Spinal cord (tissue), 10 donors: ENCODE results near the gene FFAR3. TPM values are rescaled to one million over a fixed set of nuclear protein-coding genes. Genes with fewer than 3 reads are reported as not detected.
A peak's percentile ranks its signal among the peaks of the same experiment; 100 is the strongest.

Experiments
- DNase-seq, 6 donors: peaks; one replicate each; pipeline versions ENCODE4 v3.0.0 to v3.0.0-alpha.2; 2013 to 2015; ENCODE audit warnings: low spot score in 6 of 6, low read depth in 4 of 6
- H3K27ac ChIP-seq: one replicate; pipeline ENCODE4 v1.5.1; 2013; ENCODE audit warnings: low read depth, low read length, control low read depth
- H3K27me3 ChIP-seq: one replicate; pipeline ENCODE4 v1.6.1; 2013; ENCODE audit warnings: low read length; ENCODE audit not compliant: control insufficient read depth, insufficient read depth
- H3K36me3 ChIP-seq: one replicate; pipeline ENCODE4 v1.6.1; 2013; ENCODE audit warnings: low read length; ENCODE audit not compliant: control insufficient read depth, insufficient read depth
- H3K4me1 ChIP-seq: one replicate; pipeline ENCODE4 v1.6.1; 2013; ENCODE audit warnings: low read length; ENCODE audit not compliant: control insufficient read depth, insufficient read depth
- H3K4me3 ChIP-seq: one replicate; pipeline ENCODE4 v1.5.1; 2013; ENCODE audit warnings: low read depth, low read length, control low read depth
- H3K9me3 ChIP-seq: one replicate; pipeline ENCODE4 v1.6.1; 2013; ENCODE audit warnings: low read length; ENCODE audit not compliant: control insufficient read depth, insufficient read depth
- WGBS: methylation state at CpG from one replicate; pipeline ENCODE4 v1.1.5; 2013; ENCODE audit warnings: missing lambda C conversion rate; ENCODE audit not compliant: insufficient coverage; 5-methylcytosine and 5-hydroxymethylcytosine counted together
- polyA plus RNA-seq, 2 donors: library from polyadenylated mRNA; unstranded; fragments of 120-200 nt; gene quantifications; one replicate each; pipeline ENCODE4 v1.2.1, GENCODE V29; 2013; ENCODE audit not compliant: insufficient read length in 2 of 2
- total RNA-seq, 2 donors: library from RNA; depleted of rRNA in 1 of 2; stranded (reverse); fragments of 120-200 nt in 1 of 2; fragments of >200 nt in 1 of 2; gene quantifications; one replicate each; pipeline versions ENCODE4 v1.2.3 to v1.2.4, GENCODE V29; 2013 to 2014
- donor health status: healthy.

The FFAR3 gene
- total and polyA plus RNA-seq, 4 donors, result 0.10 to 0.11 TPM; not detected in 2

GRCh38 chr19:35314858-35315470 lies 43.3 kb upstream of the FFAR3 start:
- Histone ChIP-seq H3K36me3 (peaks cover 4% of the 10 kb centered on the region), H3K27ac (no peak overlapping the region), H3K4me3 (no peak overlapping the region), H3K4me1 (peaks cover 18% of the 10 kb centered on the region), H3K27me3 (no peaks in the 10 kb centered on the region), H3K9me3 (no peaks in the 10 kb centered on the region)
- DNase-seq, result no peak
- 82% methylated on average over 9 of the region's 10 CpGs for WGBS

GRCh38 chr19:35315883-35316282 lies 42.4 kb upstream of the FFAR3 start:
- Histone ChIP-seq H3K36me3 (peaks cover 3% of the 10 kb centered on the region), H3K4me1 (peaks cover 17% of the 10 kb centered on the region), H3K27ac (no peak overlapping the region), H3K4me3 (no peak overlapping the region), H3K9me3 (no peaks in the 10 kb centered on the region), H3K27me3 (no peaks in the 10 kb centered on the region)
- WGBS, result 74% methylated on average over 7 of the region's 9 CpGs
- DNase-seq, result peak in 1 of 6 donors; percentile 42

- WGBS, result 70% methylated on average over 4 of the region's 9 CpGs
- peaks cover 17% of the 10 kb centered on the region for H3K4me1 ChIP-seq
- H3K27ac ChIP-seq, result no peak overlapping the region
- no peak for DNase-seq
- no peak overlapping the region for H3K4me3 ChIP-seq
- H3K36me3 ChIP-seq, result peaks cover 3% of the 10 kb centered on the region
- no peaks in the 10 kb centered on the region for H3K9me3 ChIP-seq
- no peaks in the 10 kb centered on the region for H3K27me3 ChIP-seq
These were observed 41.7 kb upstream of the FFAR3 start for GRCh38 chr19:35316560-35316959.

- Histone ChIP-seq H3K4me1 (peaks cover 17% of the 10 kb centered on the region), H3K36me3 (no peaks in the 10 kb centered on the region), H3K4me3 (no peak overlapping the region), H3K27ac (no peak overlapping the region), H3K9me3 (no peaks in the 10 kb centered on the region), H3K27me3 (no peaks in the 10 kb centered on the region)
- 65% methylated on average over 6 of the region's 7 CpGs for WGBS
- DNase-seq, result no peak
These were observed 40.7 kb upstream of the FFAR3 start for GRCh38 chr19:35317464-35318043.

- peaks cover 17% of the 10 kb centered on the region for H3K4me1 ChIP-seq
- H3K27ac ChIP-seq, result no peak overlapping the region
- no peaks in the 10 kb centered on the region for H3K36me3 ChIP-seq
- WGBS, result 74% methylated on average over 16 of the region's 16 CpGs
- DNase-seq, result no peak
- H3K9me3 ChIP-seq, result no peaks in the 10 kb centered on the region
- H3K4me3 ChIP-seq, result no peak overlapping the region
- no peaks in the 10 kb centered on the region for H3K27me3 ChIP-seq
These were observed 39.4 kb upstream of the FFAR3 start for GRCh38 chr19:35318679-35319448.

- no peak overlapping the region for H3K4me3 ChIP-seq
- WGBS, result 78% methylated on average over 8 of the region's 12 CpGs
- DNase-seq, result peak in 1 of 6 donors; percentile 17
- no peaks in the 10 kb centered on the region for H3K9me3 ChIP-seq
- H3K27ac ChIP-seq, result no peak overlapping the region
- no peaks in the 10 kb centered on the region for H3K27me3 ChIP-seq
- H3K4me1 ChIP-seq, result peaks cover 17% of the 10 kb centered on the region
- H3K36me3 ChIP-seq, result no peaks in the 10 kb centered on the region
These were observed 38.1 kb upstream of the FFAR3 start for GRCh38 chr19:35320065-35320713.

GRCh38 chr19:35321291-35321690 lies 37.0 kb upstream of the FFAR3 start:
- H3K4me3 ChIP-seq, result no peak overlapping the region
- peaks cover 17% of the 10 kb centered on the region for H3K4me1 ChIP-seq
- no peak for DNase-seq
- no peaks in the 10 kb centered on the region for H3K36me3 ChIP-seq
- no peaks in the 10 kb centered on the region for H3K27me3 ChIP-seq
- H3K9me3 ChIP-seq, result no peaks in the 10 kb centered on the region
- no CpG with 5 or more reads among the region's 2 CpGs for WGBS
- no peak overlapping the region for H3K27ac ChIP-seq

GRCh38 chr19:35322014-35322413 lies 36.2 kb upstream of the FFAR3 start:
- Histone ChIP-seq H3K27ac (no peak overlapping the region), H3K36me3 (no peaks in the 10 kb centered on the region), H3K27me3 (no peaks in the 10 kb centered on the region), H3K9me3 (no peaks in the 10 kb centered on the region), H3K4me3 (no peak overlapping the region), H3K4me1 (peaks cover 17% of the 10 kb centered on the region)
- 90% methylated on average over 3 of the region's 9 CpGs for WGBS
- DNase-seq, result no peak

- no peaks in the 10 kb centered on the region for H3K27me3 ChIP-seq
- no peaks in the 10 kb centered on the region for H3K36me3 ChIP-seq
- no peak overlapping the region for H3K27ac ChIP-seq
- no CpG with 5 or more reads among the region's 4 CpGs for WGBS
- no peak overlapping the region for H3K4me3 ChIP-seq
- H3K9me3 ChIP-seq, result no peaks in the 10 kb centered on the region
- H3K4me1 ChIP-seq, result no peaks in the 10 kb centered on the region
- no peak for DNase-seq
These were observed 30.6 kb upstream of the FFAR3 start for GRCh38 chr19:35327642-35328041.
